HG03103 (cell line): Measurements from ENCODE around the gene CHST8.

Experiments
- ATAC-seq: cut with Tn5 transposase; IDR thresholded peaks from one replicate; pipeline ENCODE4 v1.9.1; 2021; ENCODE audit warnings: low read depth; ENCODE audit not compliant: unreplicated experiment

CHST8 gene

GRCh38 chr19:33705860-33706259 lies 84.1 kb downstream of the CHST8 start:
- no peak for ATAC-seq

DNA sequence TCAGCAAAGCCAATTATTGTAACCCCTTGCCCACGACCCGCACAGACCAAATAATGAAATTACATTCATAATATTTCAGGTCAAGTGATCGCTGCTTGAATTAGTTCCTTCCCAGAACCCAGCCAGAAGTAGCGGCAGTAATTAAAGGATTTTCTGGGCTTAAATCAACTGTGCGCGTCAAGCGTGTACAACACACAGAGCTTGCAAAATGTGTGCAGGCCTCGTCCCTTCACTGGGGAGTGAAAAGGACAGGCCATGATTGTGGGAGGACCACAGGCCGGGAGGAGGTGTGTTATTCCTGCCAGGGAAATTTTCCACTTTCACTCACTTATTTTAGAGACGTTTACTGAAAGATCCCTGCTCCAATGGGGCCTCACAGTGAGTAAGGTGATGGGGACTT lies 84.9 kb downstream of the CHST8 start:
- ATAC-seq, result no peak

- no peak for ATAC-seq
Observed at GRCh38 chr19:33712268-33712667, 90.5 kb downstream of the CHST8 start.

GRCh38 chr19:33713194-33713593 lies 91.4 kb downstream of the CHST8 start:
- ATAC-seq, result no peak

GRCh38 chr19:33714149-33714548 lies 92.4 kb downstream of the CHST8 start:
- no peak for ATAC-seq

GRCh38 chr19:33715462-33715861 lies 93.7 kb downstream of the CHST8 start:
- no peak for ATAC-seq

DNA sequence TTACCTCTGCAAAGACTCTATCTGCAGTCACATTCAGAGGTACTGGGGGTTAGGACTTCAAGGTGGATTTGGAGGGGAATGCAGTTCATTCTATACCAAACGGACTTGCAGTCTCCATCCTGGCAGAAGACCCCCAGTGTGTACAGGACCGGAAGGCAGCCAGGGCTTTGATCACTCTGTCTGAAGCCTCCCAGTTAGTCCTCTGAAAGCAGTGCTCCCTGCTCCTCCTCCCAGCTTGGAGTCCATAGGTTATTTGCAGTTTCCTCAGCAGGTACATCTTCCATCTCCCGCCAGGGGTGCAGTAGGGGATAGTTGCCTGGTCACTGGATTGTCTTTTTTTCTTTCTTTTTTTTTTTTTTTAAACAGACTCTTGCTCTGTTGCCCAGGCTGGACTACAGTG lies 96.1 kb downstream of the CHST8 start:
- no peak for ATAC-seq

DNA sequence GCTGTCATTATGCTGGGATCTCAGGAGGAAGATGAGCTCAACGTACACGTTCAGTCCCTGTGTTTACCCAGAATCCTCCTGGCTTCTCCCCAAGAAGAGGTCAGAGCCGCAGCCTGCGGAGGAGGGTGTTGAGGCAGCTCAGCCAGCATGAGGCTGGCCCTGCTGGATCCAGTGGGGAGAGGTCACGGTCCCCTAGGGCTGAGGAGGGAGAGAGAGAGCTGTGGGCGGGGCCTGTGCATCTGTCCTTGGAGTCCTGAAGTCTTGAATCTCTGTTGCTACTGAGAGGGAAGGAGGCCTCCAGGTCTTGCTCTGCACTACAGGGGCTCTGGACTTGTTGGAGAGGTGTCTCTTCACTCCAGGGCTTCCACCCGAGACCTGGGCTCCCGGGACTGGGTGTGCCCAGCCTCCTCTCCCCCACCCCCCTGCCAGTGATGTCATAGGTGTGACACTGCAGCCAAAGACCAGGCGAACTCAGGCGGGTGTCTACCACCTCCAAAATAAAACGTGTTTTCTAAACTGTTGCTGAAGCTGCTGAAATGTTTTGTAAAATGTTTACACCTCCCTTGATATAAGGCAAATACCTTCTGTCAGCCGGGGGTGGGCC lies 97.0 kb downstream of the CHST8 start:
- no peak for ATAC-seq

DNA sequence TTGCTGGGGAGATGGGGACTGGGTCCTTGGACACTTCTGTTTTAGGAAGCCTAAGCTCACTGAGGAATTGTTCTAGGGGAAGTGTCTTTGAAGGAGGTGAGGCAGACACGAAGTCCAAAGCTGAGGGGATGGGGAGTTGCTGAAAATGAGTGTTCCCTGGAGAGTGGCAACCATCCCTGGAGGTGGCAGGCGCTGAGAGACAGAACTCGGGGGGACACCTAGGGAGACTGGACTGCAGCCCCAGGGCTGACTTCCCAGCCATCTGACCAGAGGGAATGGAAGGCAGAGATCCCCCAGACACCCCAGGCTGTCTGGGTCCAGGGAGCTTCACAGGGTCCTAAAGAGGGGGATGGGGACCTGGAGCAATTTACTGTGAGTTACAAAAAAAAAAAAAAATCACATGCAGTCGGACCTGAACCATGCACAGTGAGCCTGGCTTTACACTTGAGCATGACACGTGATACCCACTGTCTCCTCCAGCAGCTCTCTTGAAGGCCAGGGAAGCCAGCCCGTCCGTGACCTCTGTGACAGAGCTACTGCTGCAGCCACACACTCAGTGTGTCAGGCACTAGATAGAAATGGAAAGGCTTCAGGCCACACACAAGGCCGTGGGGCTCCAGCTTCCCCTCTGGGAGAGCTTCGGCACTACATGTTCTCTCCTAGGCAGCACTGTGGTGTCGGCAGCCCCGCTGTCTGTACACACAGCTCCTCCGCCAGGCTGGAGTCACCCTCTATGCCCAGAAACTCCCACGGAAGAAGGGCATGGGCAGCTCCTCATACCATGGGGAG lies 97.8 kb downstream of the CHST8 start:
- no peak for ATAC-seq

DNA sequence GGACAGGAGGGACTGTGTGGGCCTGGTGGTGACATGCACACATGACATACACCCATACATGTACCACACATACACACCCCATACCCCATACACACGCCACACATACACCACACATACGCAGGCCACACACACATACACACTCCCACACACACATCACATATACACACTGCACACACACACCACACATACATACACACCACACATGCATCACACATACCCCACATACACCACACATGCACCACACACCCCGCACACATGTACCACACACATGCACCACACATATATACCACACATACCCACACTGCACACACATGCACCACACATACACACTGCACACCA lies 98.4 kb downstream of the CHST8 start:
- no peak for ATAC-seq

GRCh38 chr19:33720691-33721682 lies 99.2 kb downstream of the CHST8 start:
- ATAC-seq, result no peak

DNA sequence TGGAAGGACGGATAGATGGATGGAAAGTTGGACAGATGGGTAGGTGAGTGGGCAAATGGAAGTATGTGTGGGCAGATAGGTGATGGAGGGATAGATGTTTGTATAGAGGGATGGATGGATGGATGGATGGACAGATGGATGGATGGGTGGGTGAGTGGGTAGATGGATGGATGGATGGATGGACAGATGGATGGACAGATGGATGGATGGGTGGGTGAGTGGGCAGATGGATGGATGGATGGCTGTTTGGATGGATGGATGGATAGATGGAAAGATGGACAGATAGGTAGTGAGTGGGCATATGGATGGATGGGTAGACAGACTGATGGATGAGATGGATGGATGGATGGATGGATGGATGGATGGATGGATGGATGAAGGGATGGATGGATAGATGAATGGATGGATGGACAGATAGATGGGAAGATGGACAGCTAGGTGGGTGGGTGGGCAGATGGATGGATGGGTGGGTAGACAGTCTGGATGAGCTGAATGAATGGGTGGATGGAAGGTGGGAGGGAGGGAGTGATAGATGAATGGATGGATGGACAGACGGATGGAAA lies 100.1 kb downstream of the CHST8 start:
- ATAC-seq, result no peak

DNA sequence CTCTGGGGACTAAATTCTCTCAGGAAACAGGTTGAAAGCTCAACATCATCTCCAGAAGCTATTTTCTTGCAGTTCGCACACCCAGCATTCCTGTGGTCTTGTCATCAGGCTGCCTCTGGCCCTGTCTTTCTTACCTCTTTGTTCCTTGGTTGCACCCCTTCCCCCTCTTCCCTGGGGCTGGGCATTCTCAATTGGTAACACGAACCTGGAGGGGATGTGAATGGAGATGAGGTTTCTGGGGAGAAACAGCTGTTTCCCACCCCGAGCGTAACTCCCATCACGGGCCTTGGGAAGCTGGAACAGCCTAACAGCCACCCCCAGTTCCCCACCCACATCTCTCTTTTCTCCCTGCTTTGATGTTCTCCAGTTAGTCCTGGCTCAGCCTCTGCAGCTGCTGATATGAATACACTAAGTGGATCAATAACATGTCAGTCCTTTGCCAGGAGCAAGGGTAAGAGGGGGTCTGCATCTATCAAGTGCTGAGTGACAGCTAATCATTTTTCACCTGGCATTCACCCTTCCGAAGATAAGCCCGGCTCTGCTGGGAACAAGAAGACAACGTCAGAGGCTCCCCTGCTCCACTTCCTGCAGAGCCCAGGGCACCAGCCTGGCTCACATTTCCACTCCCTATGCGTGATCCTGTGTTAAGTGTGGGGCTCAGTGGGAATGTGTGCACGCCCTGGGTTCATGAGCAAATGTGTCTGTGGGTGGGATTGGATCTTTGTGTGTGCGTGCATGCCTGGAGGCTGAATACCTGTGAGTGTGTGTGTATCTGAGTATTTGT lies 100.9 kb downstream of the CHST8 start:
- no peak for ATAC-seq

DNA sequence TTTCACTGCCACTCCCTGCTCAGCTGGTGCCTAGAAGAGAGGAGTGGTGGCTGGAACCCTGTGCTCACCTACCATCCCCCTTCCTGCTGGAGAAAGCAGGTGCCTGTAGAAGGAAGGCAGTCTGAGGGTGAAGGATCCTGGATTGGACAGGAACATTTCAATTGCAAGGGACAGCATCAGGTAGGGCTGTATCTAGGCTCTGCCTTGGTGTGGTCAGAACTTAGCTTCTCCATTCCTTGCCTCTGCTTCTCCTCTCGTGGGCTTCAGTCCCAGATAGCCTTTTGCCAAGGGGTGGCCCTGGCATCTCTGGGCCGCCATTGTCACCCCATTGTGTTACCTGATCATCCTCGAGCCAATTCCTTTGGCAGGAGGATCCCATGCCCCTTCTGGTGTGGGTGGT lies 101.8 kb downstream of the CHST8 start:
- ATAC-seq, result no peak

GRCh38 chr19:33724021-33724720 lies 102.4 kb downstream of the CHST8 start:
- ATAC-seq, result no peak

- no peak for ATAC-seq
Observed at GRCh38 chr19:33724721-33725060, 102.9 kb downstream of the CHST8 start.

GRCh38 chr19:33725567-33725966 lies 103.8 kb downstream of the CHST8 start:
- ATAC-seq, result no peak

GRCh38 chr19:33726756-33727155 lies 105.0 kb downstream of the CHST8 start:
- no peak for ATAC-seq

DNA sequence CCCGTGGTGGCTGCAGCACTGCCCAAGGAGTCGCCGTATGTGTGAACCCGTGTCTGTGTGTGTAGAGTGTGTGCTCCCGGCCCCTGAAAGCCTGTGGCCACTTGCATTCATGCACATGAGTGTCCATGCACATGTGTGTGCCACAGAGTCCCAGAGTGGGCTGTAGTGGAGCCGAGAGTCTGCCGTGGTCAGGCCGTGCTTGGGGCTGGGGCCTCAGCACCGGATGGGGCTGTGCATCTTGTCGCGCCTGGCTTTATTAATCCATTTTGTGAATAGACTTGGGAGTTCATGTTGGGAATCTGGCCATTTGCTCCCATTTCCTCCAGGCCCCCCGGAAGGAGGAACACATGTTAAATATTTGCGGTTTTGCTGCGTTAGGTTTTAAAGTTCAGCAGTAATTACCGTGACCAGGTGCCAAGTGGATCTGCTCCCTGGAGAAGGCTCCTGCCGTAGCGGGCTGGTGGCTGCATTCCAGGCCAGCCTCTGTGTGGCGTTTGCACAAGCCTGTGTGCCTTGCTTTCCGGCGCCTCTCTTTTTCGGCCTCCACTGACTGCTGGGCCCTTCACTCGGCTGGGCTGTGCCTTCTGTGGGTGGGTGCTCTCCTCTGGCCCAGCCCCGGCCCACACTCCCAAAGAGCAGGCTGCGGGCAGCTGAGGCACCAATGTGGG lies 105.7 kb downstream of the CHST8 start:
- ATAC-seq, result no peak
